Endothelial cell of umbilical vein (primary cell): ENCODE data around the gene SH3BP2. TPM values are rescaled to one million over a fixed set of nuclear protein-coding genes. Genes with fewer than 3 reads are reported as not detected.

ENCODE experiments used
- BruUV-seq: library from RNA; stranded (reverse); fragments of 400-500 nt; replicated peaks from 2 replicates; lab custom pipeline; 2021; lab: Mats Ljungman, UMichigan
- CTCF ChIA-PET: fragments of 300-600, 350-600 bp; sonication (Branson Sonifier 250); formaldehyde crosslinking; loops from one replicate; lab custom pipeline; 2021; ENCODE audit warnings: antibody characterized with exemption, inconsistent platforms; lab: Charles Lee
- POLR2A ChIA-PET: fragments of 300-600, 350-600 bp; sonication (Branson Sonifier 250); formaldehyde crosslinking; loops from one replicate; lab custom pipeline; 2021; ENCODE audit warnings: antibody characterized with exemption, inconsistent platforms; lab: Charles Lee
- DNase-seq: peaks from one replicate; pipeline ENCODE4 v3.0.0-alpha.2; 2011; ENCODE audit warnings: low read depth, low spot score
- FAIRE-seq: peaks from 2 replicates; lab custom pipeline; 2011; peaks lifted over from hg19 to GRCh38; lab: Jason Lieb, UNC
- H2AFZ ChIP-seq: 2 replicates; pipeline ENCODE4 v1.6.0; 2012; ENCODE audit warnings: low read depth, low read length, control low read depth, inconsistent platforms
- H3K27ac ChIP-seq: 2 replicates; pipeline ENCODE4 v1.5.1; 2011; ENCODE audit warnings: low read depth, mild to moderate bottlenecking, control low read depth, low read length, moderate library complexity; ENCODE audit not compliant: insufficient read depth
- H3K27me3 ChIP-seq, 2 experiments: 2 replicates each; pipeline versions ENCODE4 v1.6.0 to v1.6.1; 2011; ENCODE audit warnings: low read length in 2 of 2, mixed read lengths in 1 of 2; ENCODE audit not compliant: control insufficient read depth in 2 of 2, insufficient read depth in 2 of 2
- H3K36me3 ChIP-seq, 2 experiments: 2 replicates in 1 of 2; 3 replicates in 1 of 2; pipeline ENCODE4 v1.5.1; 2011; ENCODE audit warnings: low read length in 2 of 2, mild to moderate bottlenecking in 1 of 2, moderate library complexity in 1 of 2; ENCODE audit not compliant: control insufficient read depth in 2 of 2, insufficient read depth in 2 of 2; ENCODE audit errors: extremely low read depth in 1 of 2
- H3K4me1 ChIP-seq: 3 replicates; pipeline ENCODE4 v1.5.1; 2011; ENCODE audit warnings: mild to moderate bottlenecking, low read length; ENCODE audit not compliant: control insufficient read depth, insufficient read depth; ENCODE audit errors: extremely low read depth
- H3K4me2 ChIP-seq: 2 replicates; pipeline ENCODE4 v1.6.1; 2011; ENCODE audit warnings: low read length, control low read depth, mixed read lengths; ENCODE audit not compliant: insufficient read depth
- H3K4me3 ChIP-seq, 3 experiments: fragments of 200-600 bp in 1 of 3; sonication (generic), shearing (Covaris generic) in 1 of 3; replicated peaks in 1 of 3; 2 replicates each; pipeline ENCODE4 v1.5.1; 2011 to 2016; ENCODE audit warnings: control low read depth in 3 of 3, low read length in 3 of 3, mild to moderate bottlenecking in 2 of 3, inconsistent platforms in 1 of 3, low read depth in 1 of 3, moderate library complexity in 1 of 3; ENCODE audit not compliant: insufficient read depth in 1 of 3
- H3K79me2 ChIP-seq: 2 replicates; pipeline ENCODE4 v1.6.0; 2012; ENCODE audit warnings: low read length, inconsistent platforms; ENCODE audit not compliant: control insufficient read depth, insufficient read depth
- H3K9ac ChIP-seq: replicated peaks from 2 replicates; pipeline ENCODE3; 2011; ENCODE audit warnings: low read length, control low read depth; ENCODE audit not compliant: insufficient read depth; ENCODE audit errors: extremely low read depth
- H3K9me1 ChIP-seq: replicated peaks from 3 replicates; pipeline ENCODE4 v1.6.0; 2011; ENCODE audit warnings: mild to moderate bottlenecking, low read length; ENCODE audit not compliant: control insufficient read depth, insufficient read depth; ENCODE audit errors: extremely low read depth
- H3K9me3 ChIP-seq: replicated peaks from 2 replicates; pipeline ENCODE4 v1.5.1; 2012; ENCODE audit warnings: low read length, inconsistent platforms; ENCODE audit not compliant: control insufficient read depth, insufficient read depth
- H4K20me1 ChIP-seq: replicated peaks from 2 replicates; pipeline ENCODE3; 2011; ENCODE audit warnings: mild to moderate bottlenecking, low read length; ENCODE audit not compliant: control insufficient read depth, insufficient read depth; ENCODE audit errors: extremely low read depth
- CTCF ChIP-seq, 2 donors: IDR thresholded peaks; 1 replicate in 1 of 2; 2 replicates in 1 of 2; pipeline ENCODE4 v1.5.1; 2011; ENCODE audit warnings: low read length in 2 of 2, mild to moderate bottlenecking in 2 of 2, moderate library complexity in 2 of 2, control low read depth in 1 of 2, inconsistent platforms in 1 of 2, low read depth in 1 of 2; ENCODE audit not compliant: insufficient read depth in 1 of 2; ENCODE audit errors: extremely low read depth in 1 of 2
- EZH2 ChIP-seq: IDR thresholded peaks from 2 replicates; pipeline ENCODE4 v1.6.1; 2012; ENCODE audit warnings: borderline replicate concordance, low read depth, mild to moderate bottlenecking, moderate library complexity, low read length, inconsistent platforms; ENCODE audit not compliant: severe bottlenecking
- FOS ChIP-seq: IDR thresholded peaks from 2 replicates; pipeline ENCODE4 v1.6.1; 2011; ENCODE audit warnings: mild to moderate bottlenecking, low read length, moderate library complexity, borderline replicate concordance; ENCODE audit not compliant: insufficient read depth
- GATA2 ChIP-seq: IDR thresholded peaks from 2 replicates; pipeline ENCODE4 v1.7.0; 2011; ENCODE audit warnings: low read depth, mild to moderate bottlenecking, moderate library complexity, mixed read lengths, low read length; ENCODE audit not compliant: insufficient read length, insufficient read depth
- JUN ChIP-seq: IDR thresholded peaks from 2 replicates; pipeline ENCODE4 v1.6.1; 2011; ENCODE audit warnings: borderline replicate concordance, low read depth; ENCODE audit not compliant: insufficient read length, insufficient read depth
- MAX ChIP-seq: IDR thresholded peaks from 2 replicates; pipeline ENCODE4 v1.6.1; 2011; ENCODE audit not compliant: insufficient read depth, insufficient read length
- MYC ChIP-seq: IDR thresholded peaks from one replicate; pipeline ENCODE4 v1.6.1; 2011; ENCODE audit warnings: mild to moderate bottlenecking, low read depth, low read length
- POLR2A ChIP-seq: IDR thresholded peaks from 2 replicates; pipeline ENCODE4 v1.6.1; 2012; ENCODE audit warnings: low read depth, mild to moderate bottlenecking, control low read depth, low read length
- POLR2AphosphoS5 ChIP-seq: IDR thresholded peaks from 2 replicates; pipeline ENCODE4 v1.6.1; 2012; ENCODE audit warnings: low read depth, mild to moderate bottlenecking, control low read depth, low read length, moderate library complexity; ENCODE audit not compliant: insufficient read depth
- dilution Hi-C: fragments of 300-500 bp; cut with MboI; formaldehyde crosslinking; loops from one replicate; pipeline ENCODE4 v1.15.0; 2019; ENCODE audit warnings: low sequenced_read_pairs; ENCODE audit not compliant: extremely low pct_ligation_motif_present
- intact Hi-C: fragments of 100-400 bp; cut with micrococcal nuclease; formaldehyde crosslinking; loops from one replicate; pipeline ENCODE4 v1.10.0; 2022
- polyA plus RNA-seq, 4 experiments: library from polyadenylated mRNA; depleted of rRNA in 3 of 4; stranded (reverse) in 3 of 4; unstranded in 1 of 4; fragments of >200 nt; gene quantifications; 2 replicates each; pipeline versions ENCODE4 v1.2.1 to v1.2.3, GENCODE V29; 2011 to 2012; ENCODE audit warnings: missing spikeins in 1 of 4
- total RNA-seq: library from RNA; stranded (reverse); gene quantifications from 2 replicates; pipeline ENCODE4 v1.2.3, GENCODE V29; 2021

The SH3BP2 gene
- total and polyA plus RNA-seq, 2 donors (not counting 3 experiments of a cell fraction or from before 2014, with no cell fraction given) = 69.2 to 73.9 TPM

- ChIA-PET POLR2A (interaction anchor here (1.7 kb wide), 1 partner anchor 13 kb away, joined by 13 read pairs; no protein-coding TSS in a partner anchor), CTCF (interaction anchor here (1.3 to 2.3 kb wide), 3 partner anchors 14 to 34 kb away, joined by 6 to 8 read pairs (median 7); no protein-coding TSS in a partner anchor)
- DNase-seq = peak; percentile 83
- H3K27me3 ChIP-seq = no peaks in the 10 kb centered on the region
- peak overlapping the region; percentile 17 for H3K9ac ChIP-seq
- H3K9me1 ChIP-seq = no peaks in the 10 kb centered on the region
- no peak overlapping the region for H3K4me2 ChIP-seq
- intact Hi-C loops (no loop called here), dilution Hi-C loops (no loop called here)
- TF ChIP-seq GATA2 (peak; percentile 90), POLR2AphosphoS5 (peak; percentile 32), EZH2 (no peak)
- H3K36me3 ChIP-seq = no peaks in the 10 kb centered on the region
- BruUV-seq = no TSS peak
- H3K79me2 ChIP-seq = peaks cover 54% of the 10 kb centered on the region
- peaks cover 78% of the 10 kb centered on the region for H3K4me1 ChIP-seq
- FAIRE-seq = peak; percentile 88
- no peak overlapping the region for H3K4me3 ChIP-seq
- H4K20me1 ChIP-seq = no peaks in the 10 kb centered on the region
- H3K27ac ChIP-seq = peak overlapping the region; percentile 66
- H3K9me3 ChIP-seq = no peaks in the 10 kb centered on the region
- H2AFZ ChIP-seq = no peak overlapping the region
Observed at GRCh38 chr4:2798399-2799223, 5.7 kb downstream of the SH3BP2 start.

- Histone ChIP-seq H3K4me3 (no peak overlapping the region), H4K20me1 (no peaks in the 10 kb centered on the region), H2AFZ (no peak overlapping the region), H3K27me3 (no peaks in the 10 kb centered on the region), H3K79me2 (peaks cover 56% of the 10 kb centered on the region), H3K9me1 (no peaks in the 10 kb centered on the region), H3K9me3 (no peaks in the 10 kb centered on the region), H3K27ac (peak overlapping the region; percentile 7), H3K36me3 (no peaks in the 10 kb centered on the region), H3K4me2 (no peak overlapping the region), H3K4me1 (peaks cover 70% of the 10 kb centered on the region), H3K9ac (no peak overlapping the region)
- no peak for TF ChIP-seq CTCF (IDR thresholded peaks at IDR 0.05; ENCODE audit: extremely low read depth in 1 of 2, insufficient read depth in 1 of 2, low read depth in 1 of 2, low read length in 2 of 2)
- no peak for TF ChIP-seq POLR2AphosphoS5
- no peak for TF ChIP-seq JUN
- no peak for TF ChIP-seq MYC
- no peak for TF ChIP-seq GATA2
- TF ChIP-seq FOS = no peak
- no peak for TF ChIP-seq POLR2A
- TF ChIP-seq EZH2 = no peak
- TF ChIP-seq MAX = no peak
- dilution Hi-C loops (no loop called here), intact Hi-C loops (no loop called here)
- no TSS peak for BruUV-seq
- CTCF ChIA-PET = interaction anchor here (1.7 to 2.3 kb wide), 2 partner anchors 13 to 19 kb away, joined by 6 to 8 read pairs; no protein-coding TSS in a partner anchor
- DNase-seq = no peak
- FAIRE-seq = no peak
- POLR2A ChIA-PET = interaction anchor here (1.7 kb wide), 1 partner anchor 13 kb away, joined by 13 read pairs; no protein-coding TSS in a partner anchor
Observed at GRCh38 chr4:2799224-2799911, 6.5 kb downstream of the SH3BP2 start.
